H9 (cell line): Measurements from ENCODE around the gene GTPBP4. TPM values are rescaled to one million over a fixed set of nuclear protein-coding genes. Genes with fewer than 3 reads are reported as not detected.

ENCODE experiments used
- DNase-seq: peaks from one replicate; pipeline ENCODE4 v3.0.0-alpha.2; 2017
- H2AFZ ChIP-seq: one replicate; pipeline ENCODE4 v1.6.1; 2013; ENCODE audit warnings: mild to moderate bottlenecking, low read length, control low read depth, moderate library complexity
- H2AK5ac ChIP-seq: 2 replicates; pipeline ENCODE4 v1.6.1; 2013; ENCODE audit warnings: low read length, control low read depth, mixed read lengths; ENCODE audit not compliant: insufficient read length
- H2BK120ac ChIP-seq: one replicate; pipeline ENCODE4 v1.6.1; 2013; ENCODE audit warnings: low read depth, mild to moderate bottlenecking, low read length, control low read depth, inconsistent platforms; ENCODE audit not compliant: poor library complexity, severe bottlenecking
- H2BK12ac ChIP-seq: 2 replicates; pipeline ENCODE4 v1.6.1; 2013; ENCODE audit warnings: low read length, control low read depth, mixed read lengths, low read depth; ENCODE audit not compliant: insufficient read length
- H2BK15ac ChIP-seq: 2 replicates; pipeline ENCODE4 v1.6.1; 2013; ENCODE audit warnings: low read depth, low read length, control low read depth
- H2BK20ac ChIP-seq: one replicate; pipeline ENCODE4 v1.6.1; 2013; ENCODE audit warnings: low read depth, mild to moderate bottlenecking, low read length, control low read depth, inconsistent platforms; ENCODE audit not compliant: poor library complexity, severe bottlenecking
- H2BK5ac ChIP-seq: 2 replicates; pipeline ENCODE4 v1.6.1; 2013; ENCODE audit warnings: low read length, control low read depth, mixed read lengths; ENCODE audit not compliant: insufficient read length
- H3K14ac ChIP-seq: 2 replicates; pipeline ENCODE4 v1.6.1; 2013; ENCODE audit warnings: low read length, control low read depth; ENCODE audit not compliant: insufficient read depth
- H3K18ac ChIP-seq: 2 replicates; pipeline ENCODE4 v1.6.1; 2013; ENCODE audit warnings: low read depth, mild to moderate bottlenecking, mixed read lengths, low read length, control low read depth; ENCODE audit not compliant: insufficient read length
- H3K23ac ChIP-seq: 2 replicates; pipeline ENCODE4 v1.6.1; 2013; ENCODE audit warnings: low read length, control low read depth, mixed read lengths, low read depth; ENCODE audit not compliant: insufficient read length
- H3K23me2 ChIP-seq: 2 replicates; pipeline ENCODE4 v1.6.1; 2013; ENCODE audit warnings: low read depth, mild to moderate bottlenecking, mixed read lengths, low read length, control low read depth; ENCODE audit not compliant: insufficient read length, poor library complexity, severe bottlenecking
- H3K27ac ChIP-seq: 2 replicates; pipeline ENCODE4 v1.5.1; 2013; ENCODE audit warnings: low read length, control low read depth, mixed read lengths, low read depth; ENCODE audit not compliant: insufficient read length
- H3K27me3 ChIP-seq: 2 replicates; pipeline ENCODE4 v1.6.1; 2013; ENCODE audit warnings: low read length, control low read depth, inconsistent platforms; ENCODE audit not compliant: insufficient read depth
- H3K4ac ChIP-seq: 2 replicates; pipeline ENCODE4 v1.6.1; 2013; ENCODE audit warnings: low read depth, mild to moderate bottlenecking, control low read depth, inconsistent platforms, low read length, moderate library complexity
- H3K4me1 ChIP-seq: 2 replicates; pipeline ENCODE4 v1.6.1; 2013; ENCODE audit warnings: low read length, control low read depth, inconsistent platforms; ENCODE audit not compliant: insufficient read depth
- H3K4me2 ChIP-seq: 2 replicates; pipeline ENCODE4 v1.6.1; 2013; ENCODE audit warnings: low read length, control low read depth, mixed read lengths; ENCODE audit not compliant: insufficient read length, insufficient read depth
- H3K56ac ChIP-seq: 2 replicates; pipeline ENCODE4 v1.6.1; 2013; ENCODE audit warnings: low read depth, mild to moderate bottlenecking, mixed read lengths, low read length, control low read depth; ENCODE audit not compliant: insufficient read length
- H3K79me1 ChIP-seq: 2 replicates; pipeline ENCODE4 v1.6.1; 2013; ENCODE audit warnings: low read depth, mild to moderate bottlenecking, moderate library complexity, low read length, control low read depth, inconsistent platforms; ENCODE audit not compliant: insufficient read depth, poor library complexity, severe bottlenecking
- H3K79me2 ChIP-seq: 2 replicates; pipeline ENCODE4 v1.6.1; 2013; ENCODE audit warnings: low read length, control low read depth, inconsistent platforms; ENCODE audit not compliant: insufficient read depth
- H3K9ac ChIP-seq: 2 replicates; pipeline ENCODE4 v1.6.1; 2013; ENCODE audit warnings: low read length, control low read depth, mixed read lengths; ENCODE audit not compliant: insufficient read length; ENCODE audit errors: extremely low read depth
- H3K9me3 ChIP-seq: one replicate; pipeline ENCODE4 v1.6.1; 2013; ENCODE audit warnings: low read depth, low read length, inconsistent platforms; ENCODE audit not compliant: control insufficient read depth
- H3T11ph ChIP-seq: one replicate; pipeline ENCODE4 v1.6.1; 2013; ENCODE audit warnings: mild to moderate bottlenecking, low read length, control low read depth, inconsistent platforms
- H4K20me1 ChIP-seq: one replicate; pipeline ENCODE4 v1.6.1; 2013; ENCODE audit not compliant: control insufficient read depth, insufficient read length, insufficient read depth
- H4K5ac ChIP-seq: 2 replicates; pipeline ENCODE4 v1.6.1; 2013; ENCODE audit warnings: low read depth, mild to moderate bottlenecking, mixed read lengths, low read length, control low read depth; ENCODE audit not compliant: insufficient read length
- H4K8ac ChIP-seq: replicated peaks from 2 replicates; pipeline ENCODE4 v1.6.1; 2013; ENCODE audit warnings: low read length, control low read depth, mixed read lengths, low read depth; ENCODE audit not compliant: insufficient read length
- H4K91ac ChIP-seq: 2 replicates; pipeline ENCODE4 v1.6.1; 2013; ENCODE audit warnings: low read depth, mild to moderate bottlenecking, moderate library complexity, mixed read lengths, low read length, control low read depth; ENCODE audit not compliant: insufficient read length
- H3K27ac Mint-ChIP-seq, 3 experiments: 2 replicates in 2 of 3; 3 replicates in 1 of 3; pipeline ENCODE4 v1.8.0; 2020 to 2021; ENCODE audit warnings: mixed read lengths in 3 of 3, mild to moderate bottlenecking in 1 of 3, moderate library complexity in 1 of 3
- H3K27me3 Mint-ChIP-seq: 2 replicates; pipeline ENCODE4 v1.8.0; 2021; ENCODE audit warnings: low read depth, mild to moderate bottlenecking, moderate library complexity, mixed read lengths
- H3K36me3 Mint-ChIP-seq, 3 experiments: 2 replicates in 2 of 3; 3 replicates in 1 of 3; pipeline ENCODE4 v1.8.0; 2020 to 2021; ENCODE audit warnings: low read depth in 3 of 3, mixed read lengths in 3 of 3; ENCODE audit not compliant: insufficient read depth in 1 of 3
- H3K4me1 Mint-ChIP-seq, 2 experiments: 2 replicates each; pipeline ENCODE4 v1.8.0; 2020; ENCODE audit warnings: mixed read lengths in 2 of 2
- H3K4me3 Mint-ChIP-seq, 2 experiments: 2 replicates in 1 of 2; 3 replicates in 1 of 2; pipeline ENCODE4 v1.8.0; 2020 to 2021; ENCODE audit warnings: mild to moderate bottlenecking in 2 of 2, mixed read lengths in 2 of 2, moderate library complexity in 1 of 2
- H3K9me3 Mint-ChIP-seq, 2 experiments: 2 replicates in 1 of 2; 3 replicates in 1 of 2; pipeline ENCODE4 v1.8.0; 2020; ENCODE audit warnings: mild to moderate bottlenecking in 2 of 2, mixed read lengths in 2 of 2, moderate library complexity in 1 of 2
- WGBS: extraction: QIAGEN DNeasy Blood & Tissue Kit; methylation state at CpG from one replicate; pipeline ENCODE4 v1.1.7; 2013; ENCODE audit warnings: missing lambda C conversion rate, low lambda C conversion rate, mixed read lengths; ENCODE audit not compliant: insufficient read length; ENCODE audit errors: extremely low coverage; 5-methylcytosine and 5-hydroxymethylcytosine counted together
- total RNA-seq: library from RNA; stranded (reverse); gene quantifications from 2 replicates; pipeline ENCODE4 v1.2.1, GENCODE V29; 2021
- TF ChIP-seq, protein P1 (sequence below): fragments of 200-600 bp; sonication (generic); conservative IDR thresholded peaks from 3 replicates; pipeline ENCODE4 v1.8.0; 2021; ENCODE audit warnings: antibody characterized with exemption, mild to moderate bottlenecking

Gene GTPBP4
- total RNA-seq, 1 experiment from 2014 or later = 134 TPM

GRCh38 chr10:949446-949845, 38.8 kb upstream of the GTPBP4 start:
- Histone ChIP-seq H4K5ac (no peak overlapping the region), H3K23me2 (no peaks in the 10 kb centered on the region), H2BK12ac (no peak overlapping the region), H3K18ac (no peak overlapping the region), H2BK20ac (no peak overlapping the region), H3K79me2 (no peaks in the 10 kb centered on the region), H3T11ph (no peak overlapping the region), H2BK15ac (no peak overlapping the region), H3K4ac (no peak overlapping the region), H3K9ac (no peak overlapping the region), H2BK5ac (no peak overlapping the region), H3K56ac (no peak overlapping the region), H2BK120ac (no peak overlapping the region), H3K79me1 (no peaks in the 10 kb centered on the region), H3K27me3 (no peaks in the 10 kb centered on the region), H3K23ac (no peak overlapping the region), H3K27ac (no peak overlapping the region), H3K9me3 (no peaks in the 10 kb centered on the region), H3K4me2 (no peak overlapping the region), H4K20me1 (no peaks in the 10 kb centered on the region), H4K91ac (no peak overlapping the region), H3K4me1 (no peaks in the 10 kb centered on the region), H2AFZ (no peak overlapping the region), H2AK5ac (no peak overlapping the region), H3K14ac (no peak overlapping the region), H4K8ac (no peak overlapping the region)
- Mint-ChIP-seq H3K4me3 (no peak overlapping the region), H3K27me3 (peaks cover 27% of the 10 kb centered on the region), H3K27ac (no peak overlapping the region; a peak in 1 of 7 replicates), H3K4me1 (0 out of 4 replicates have a peak, but pooled peaks cover 2 to 3% of the 10 kb centered on the region in 2 experiments), H3K36me3 (no peaks in the 10 kb centered on the region), H3K9me3 (no peaks in the 10 kb centered on the region)
- WGBS = no CpG with 5 or more reads among the region's 9 CpGs
- DNase-seq = no peak
- TF ChIP-seq, protein P1, sequence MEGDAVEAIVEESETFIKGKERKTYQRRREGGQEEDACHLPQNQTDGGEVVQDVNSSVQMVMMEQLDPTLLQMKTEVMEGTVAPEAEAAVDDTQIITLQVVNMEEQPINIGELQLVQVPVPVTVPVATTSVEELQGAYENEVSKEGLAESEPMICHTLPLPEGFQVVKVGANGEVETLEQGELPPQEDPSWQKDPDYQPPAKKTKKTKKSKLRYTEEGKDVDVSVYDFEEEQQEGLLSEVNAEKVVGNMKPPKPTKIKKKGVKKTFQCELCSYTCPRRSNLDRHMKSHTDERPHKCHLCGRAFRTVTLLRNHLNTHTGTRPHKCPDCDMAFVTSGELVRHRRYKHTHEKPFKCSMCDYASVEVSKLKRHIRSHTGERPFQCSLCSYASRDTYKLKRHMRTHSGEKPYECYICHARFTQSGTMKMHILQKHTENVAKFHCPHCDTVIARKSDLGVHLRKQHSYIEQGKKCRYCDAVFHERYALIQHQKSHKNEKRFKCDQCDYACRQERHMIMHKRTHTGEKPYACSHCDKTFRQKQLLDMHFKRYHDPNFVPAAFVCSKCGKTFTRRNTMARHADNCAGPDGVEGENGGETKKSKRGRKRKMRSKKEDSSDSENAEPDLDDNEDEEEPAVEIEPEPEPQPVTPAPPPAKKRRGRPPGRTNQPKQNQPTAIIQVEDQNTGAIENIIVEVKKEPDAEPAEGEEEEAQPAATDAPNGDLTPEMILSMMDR = no peak
